ENCODE measurements around the gene YKT6. TPM values are rescaled to one million over a fixed set of nuclear protein-coding genes. Genes with fewer than 3 reads are reported as not detected.

Gene YKT6
- total RNA-seq, 1 donor from 2014 or later = 178 TPM

GRCh38 chr7:44226396-44226753, 25.6 kb downstream of the YKT6 start:
- peaks cover 3% of the 10 kb centered on the region for H3K27me3 Mint-ChIP-seq (ENCODE audit: unreplicated experiment)
- no peak for TF ChIP-seq CTCF (IDR thresholded peaks at IDR 0.05; ENCODE audit: partially characterized antibody, unreplicated experiment)
- H3K4me3 Mint-ChIP-seq (ENCODE audit: unreplicated experiment) = no peak overlapping the region
- H3K9me3 Mint-ChIP-seq (ENCODE audit: unreplicated experiment) = peaks cover 1% of the 10 kb centered on the region
- no peaks in the 10 kb centered on the region for H3K36me3 Mint-ChIP-seq (ENCODE audit: unreplicated experiment)
- peaks cover 21% of the 10 kb centered on the region for H3K4me1 Mint-ChIP-seq (ENCODE audit: low read depth, unreplicated experiment)
- no peak overlapping the region for H3K27ac Mint-ChIP-seq (ENCODE audit: unreplicated experiment)
- DNase-seq = peak; percentile 22

- H3K4me1 Mint-ChIP-seq (ENCODE audit: low read depth, unreplicated experiment) = peaks cover 15% of the 10 kb centered on the region
- no peak for TF ChIP-seq CTCF (IDR thresholded peaks at IDR 0.05; ENCODE audit: partially characterized antibody, unreplicated experiment)
- no peaks in the 10 kb centered on the region for H3K27me3 Mint-ChIP-seq (ENCODE audit: unreplicated experiment)
- no peak overlapping the region for H3K4me3 Mint-ChIP-seq (ENCODE audit: unreplicated experiment)
- H3K9me3 Mint-ChIP-seq (ENCODE audit: unreplicated experiment) = peaks cover 1% of the 10 kb centered on the region
- no peak for DNase-seq
- no peaks in the 10 kb centered on the region for H3K36me3 Mint-ChIP-seq (ENCODE audit: unreplicated experiment)
- no peak overlapping the region for H3K27ac Mint-ChIP-seq (ENCODE audit: unreplicated experiment)
Observed at GRCh38 chr7:44227911-44228310, 27.1 kb downstream of the YKT6 start.

- TF ChIP-seq CTCF (IDR thresholded peaks at IDR 0.05; ENCODE audit: partially characterized antibody, unreplicated experiment) = no peak
- no peak for DNase-seq
- peaks cover 9% of the 10 kb centered on the region for H3K4me1 Mint-ChIP-seq (ENCODE audit: low read depth, unreplicated experiment)
- no peak overlapping the region for H3K27ac Mint-ChIP-seq (ENCODE audit: unreplicated experiment)
- peaks cover 1% of the 10 kb centered on the region for H3K9me3 Mint-ChIP-seq (ENCODE audit: unreplicated experiment)
- no peaks in the 10 kb centered on the region for H3K36me3 Mint-ChIP-seq (ENCODE audit: unreplicated experiment)
- H3K4me3 Mint-ChIP-seq (ENCODE audit: unreplicated experiment) = no peak overlapping the region
- H3K27me3 Mint-ChIP-seq (ENCODE audit: unreplicated experiment) = no peaks in the 10 kb centered on the region
Observed at GRCh38 chr7:44228571-44229350, 28.0 kb downstream of the YKT6 start.

- peaks cover 1% of the 10 kb centered on the region for H3K9me3 Mint-ChIP-seq (ENCODE audit: unreplicated experiment)
- no peaks in the 10 kb centered on the region for H3K36me3 Mint-ChIP-seq (ENCODE audit: unreplicated experiment)
- H3K4me1 Mint-ChIP-seq (ENCODE audit: low read depth, unreplicated experiment) = peaks cover 5% of the 10 kb centered on the region
- H3K27ac Mint-ChIP-seq (ENCODE audit: unreplicated experiment) = no peak overlapping the region
- no peak for TF ChIP-seq CTCF (IDR thresholded peaks at IDR 0.05; ENCODE audit: partially characterized antibody, unreplicated experiment)
- DNase-seq = no peak
- no peak overlapping the region for H3K4me3 Mint-ChIP-seq (ENCODE audit: unreplicated experiment)
- H3K27me3 Mint-ChIP-seq (ENCODE audit: unreplicated experiment) = no peaks in the 10 kb centered on the region
Observed at GRCh38 chr7:44229546-44230105, 28.8 kb downstream of the YKT6 start.

GRCh38 chr7:44230286-44230685, 29.5 kb downstream of the YKT6 start:
- no peak for DNase-seq
- Mint-ChIP-seq H3K4me3 (ENCODE audit: unreplicated experiment) (no peak overlapping the region), H3K9me3 (ENCODE audit: unreplicated experiment) (peaks cover 1% of the 10 kb centered on the region), H3K27ac (ENCODE audit: unreplicated experiment) (no peak overlapping the region), H3K36me3 (ENCODE audit: unreplicated experiment) (no peaks in the 10 kb centered on the region), H3K4me1 (ENCODE audit: low read depth, unreplicated experiment) (peaks cover 5% of the 10 kb centered on the region), H3K27me3 (ENCODE audit: unreplicated experiment) (no peaks in the 10 kb centered on the region)
- no peak for TF ChIP-seq CTCF (IDR thresholded peaks at IDR 0.05; ENCODE audit: partially characterized antibody, unreplicated experiment)

Data from glutamatergic neuron (in vitro differentiated cells).